Activated CD4-positive, alpha-beta T cell treated with anti-CD3 and anti-CD28 coated beads, Interleukin-2, amount 10 ng/mL, durations not matched to agents 24 days and 14 days (primary cell): ENCODE data around the gene MYBPC1. TPM values are rescaled to one million over a fixed set of nuclear protein-coding genes. Genes with fewer than 3 reads are reported as not detected.
"Not testable (repeated sequence)": the region's sequence is repeated elsewhere in the genome, so short reads cannot be mapped to it uniquely, and the experiment has no call there.

Source experiments
- DNase-seq: peaks from one replicate; pipeline ENCODE4 v3.0.0; 2022
- H3K27ac Mint-ChIP-seq: one replicate; pipeline ENCODE4 v1.8.0; 2022; ENCODE audit warnings: mild to moderate bottlenecking, mixed read lengths
- H3K27me3 Mint-ChIP-seq: one replicate; pipeline ENCODE4 v1.8.0; 2022; ENCODE audit warnings: mixed read lengths
- H3K36me3 Mint-ChIP-seq: one replicate; pipeline ENCODE4 v1.8.0; 2022; ENCODE audit warnings: low read depth, mild to moderate bottlenecking, mixed read lengths
- H3K4me1 Mint-ChIP-seq: one replicate; pipeline ENCODE4 v1.8.0; 2021; ENCODE audit warnings: mixed read lengths
- H3K4me3 Mint-ChIP-seq: one replicate; pipeline ENCODE4 v1.8.0; 2022; ENCODE audit warnings: mild to moderate bottlenecking, moderate library complexity, mixed read lengths
- H3K9me3 Mint-ChIP-seq: one replicate; pipeline ENCODE4 v1.8.0; 2021; ENCODE audit warnings: mixed read lengths
- intact Hi-C: fragments of 100-400 bp; cut with micrococcal nuclease; formaldehyde crosslinking; loops from one replicate; pipeline ENCODE4 v1.15.1; 2023
- total RNA-seq: library from RNA; stranded (reverse); gene quantifications from 2 replicates; pipeline ENCODE4 v1.2.3, GENCODE V29; 2022

MYBPC1 gene
- total RNA-seq, 1 donor from 2014 or later, result not detected

- intact Hi-C loops, result no loop called here
- H3K4me3 Mint-ChIP-seq, result no peak overlapping the region
- H3K36me3 Mint-ChIP-seq, result no peaks in the 10 kb centered on the region
- peaks cover 22% of the 10 kb centered on the region for H3K27me3 Mint-ChIP-seq
- no peak for DNase-seq
- H3K4me1 Mint-ChIP-seq, result no peaks in the 10 kb centered on the region
- no peaks in the 10 kb centered on the region for H3K9me3 Mint-ChIP-seq
- no peak overlapping the region for H3K27ac Mint-ChIP-seq
Measured at GRCh38 chr12:101680647-101681046, 85.9 kb downstream of the MYBPC1 start.

- H3K9me3 Mint-ChIP-seq, intact Hi-C loops, H3K27ac Mint-ChIP-seq, H3K4me1 Mint-ChIP-seq, H3K36me3 Mint-ChIP-seq, H3K4me3 Mint-ChIP-seq, DNase-seq: not testable (repeated sequence)
- peaks cover 28% of the 10 kb centered on the region for H3K27me3 Mint-ChIP-seq
Measured at GRCh38 chr12:101681627-101682026, 86.9 kb downstream of the MYBPC1 start.

GRCh38 chr12:101685092-101685491 lies 90.3 kb downstream of the MYBPC1 start:
- Mint-ChIP-seq H3K4me1 (no peaks in the 10 kb centered on the region), H3K4me3 (no peak overlapping the region), H3K27me3 (peaks cover 24% of the 10 kb centered on the region), H3K36me3 (no peaks in the 10 kb centered on the region), H3K27ac (no peak overlapping the region), H3K9me3 (no peaks in the 10 kb centered on the region)
- intact Hi-C loops, result no loop called here
- no peak for DNase-seq

- intact Hi-C loops, result no loop called here
- Mint-ChIP-seq H3K27me3 (peaks cover 20% of the 10 kb centered on the region), H3K36me3 (no peaks in the 10 kb centered on the region), H3K27ac (no peak overlapping the region), H3K9me3 (no peaks in the 10 kb centered on the region), H3K4me3 (no peak overlapping the region), H3K4me1 (no peaks in the 10 kb centered on the region)
- DNase-seq, result no peak
Measured at GRCh38 chr12:101686176-101686575, 91.4 kb downstream of the MYBPC1 start.

GRCh38 chr12:101690544-101691098 lies 95.8 kb downstream of the MYBPC1 start:
- Mint-ChIP-seq H3K9me3 (no peaks in the 10 kb centered on the region), H3K27ac (no peak overlapping the region), H3K4me1 (peaks cover 2% of the 10 kb centered on the region), H3K36me3 (no peaks in the 10 kb centered on the region), H3K4me3 (no peak overlapping the region), H3K27me3 (peaks cover 17% of the 10 kb centered on the region)
- no peak for DNase-seq
- intact Hi-C loops, result no loop called here

GRCh38 chr12:101691503-101692096 lies 96.8 kb downstream of the MYBPC1 start:
- Mint-ChIP-seq H3K36me3 (no peaks in the 10 kb centered on the region), H3K9me3 (no peaks in the 10 kb centered on the region), H3K27me3 (peaks cover 12% of the 10 kb centered on the region), H3K4me3 (no peak overlapping the region), H3K4me1 (peaks cover 4% of the 10 kb centered on the region), H3K27ac (no peak overlapping the region)
- no peak for DNase-seq
- intact Hi-C loops, result no loop called here

GRCh38 chr12:101694297-101694848 lies 99.6 kb downstream of the MYBPC1 start:
- intact Hi-C loops, result no loop called here
- DNase-seq, result no peak
- no peaks in the 10 kb centered on the region for H3K9me3 Mint-ChIP-seq
- peaks cover 16% of the 10 kb centered on the region for H3K27me3 Mint-ChIP-seq
- H3K36me3 Mint-ChIP-seq, result no peaks in the 10 kb centered on the region
- no peak overlapping the region for H3K4me3 Mint-ChIP-seq
- H3K4me1 Mint-ChIP-seq, result peaks cover 16% of the 10 kb centered on the region
- no peak overlapping the region for H3K27ac Mint-ChIP-seq

GRCh38 chr12:101694986-101695385 lies 100.2 kb downstream of the MYBPC1 start:
- Mint-ChIP-seq H3K27ac (no peak overlapping the region), H3K4me3 (no peak overlapping the region), H3K4me1 (peaks cover 18% of the 10 kb centered on the region), H3K36me3 (no peaks in the 10 kb centered on the region), H3K9me3 (no peaks in the 10 kb centered on the region), H3K27me3 (peaks cover 21% of the 10 kb centered on the region)
- intact Hi-C loops, result loop anchor here (5.0 kb wide), 2 partner anchors 47 to 137 kb away; partner anchors contain the start of gene GNPTAB
- DNase-seq, result no peak

- no peaks in the 10 kb centered on the region for H3K9me3 Mint-ChIP-seq
- H3K4me3 Mint-ChIP-seq, result no peak overlapping the region
- peaks cover 26% of the 10 kb centered on the region for H3K27me3 Mint-ChIP-seq
- intact Hi-C loops, result loop anchor here (2.0 to 5.0 kb wide), 5 partner anchors 23 to 289 kb away; partner anchors contain the start of genes ARL1 and GNPTAB
- no peak overlapping the region for H3K27ac Mint-ChIP-seq
- H3K4me1 Mint-ChIP-seq, result peaks cover 18% of the 10 kb centered on the region
- no peak for DNase-seq
- no peaks in the 10 kb centered on the region for H3K36me3 Mint-ChIP-seq
Measured at GRCh38 chr12:101695706-101696105, 100.9 kb downstream of the MYBPC1 start.

GRCh38 chr12:101696251-101697196 lies 101.8 kb downstream of the MYBPC1 start:
- Mint-ChIP-seq H3K36me3 (no peaks in the 10 kb centered on the region), H3K9me3 (no peaks in the 10 kb centered on the region), H3K4me1 (peaks cover 18% of the 10 kb centered on the region), H3K4me3 (peak overlapping the region; percentile 89), H3K27ac (peak overlapping the region; percentile 62), H3K27me3 (peaks cover 26% of the 10 kb centered on the region)
- no peak for DNase-seq
- intact Hi-C loops, result loop anchor here (2.0 to 5.0 kb wide), 5 partner anchors 24 to 290 kb away; partner anchors contain the start of genes ARL1 and GNPTAB

- intact Hi-C loops, result loop anchor here (2.0 to 5.0 kb wide), 5 partner anchors 25 to 291 kb away; partner anchors contain the start of genes ARL1 and GNPTAB
- peak within 1 kb of the TSS; percentile 89 for H3K4me3 Mint-ChIP-seq
- H3K4me1 Mint-ChIP-seq, result peaks cover 18% of the 10 kb centered on the region
- DNase-seq, result peak; percentile 85
- peak within 1 kb of the TSS; percentile 78 for H3K27ac Mint-ChIP-seq
- no peaks in the 10 kb centered on the region for H3K9me3 Mint-ChIP-seq
- no peaks in the 10 kb centered on the region for H3K36me3 Mint-ChIP-seq
- H3K27me3 Mint-ChIP-seq, result peaks cover 23% of the 10 kb centered on the region
Measured at GRCh38 chr12:101697197-101697929, 102.6 kb downstream of the MYBPC1 start, which contains the start of gene CHPT1. Gene CHPT1 (plus strand): TSS chr12:101697640. CDS start chr12:101697862, 222 bp downstream.

- no peaks in the 10 kb centered on the region for H3K9me3 Mint-ChIP-seq
- peaks cover 18% of the 10 kb centered on the region for H3K4me1 Mint-ChIP-seq
- H3K27ac Mint-ChIP-seq, result peak overlapping the region; percentile 78
- peak overlapping the region; percentile 87 for H3K4me3 Mint-ChIP-seq
- H3K27me3 Mint-ChIP-seq, result peaks cover 21% of the 10 kb centered on the region
- no peak for DNase-seq
- no peaks in the 10 kb centered on the region for H3K36me3 Mint-ChIP-seq
- intact Hi-C loops, result loop anchor here (2.0 to 5.0 kb wide), 5 partner anchors 25 to 291 kb away; partner anchors contain the start of genes ARL1 and GNPTAB
Measured at GRCh38 chr12:101697930-101698799, 103.4 kb downstream of the MYBPC1 start.
